GM19463 (cell line): ENCODE results near the gene NOL4L.

Experiments used
- ATAC-seq: cut with Tn5 transposase; IDR thresholded peaks from one replicate; pipeline ENCODE4 v1.9.1; 2021; ENCODE audit warnings: mild to moderate bottlenecking, moderate library complexity; ENCODE audit not compliant: unreplicated experiment

Gene NOL4L

DNA sequence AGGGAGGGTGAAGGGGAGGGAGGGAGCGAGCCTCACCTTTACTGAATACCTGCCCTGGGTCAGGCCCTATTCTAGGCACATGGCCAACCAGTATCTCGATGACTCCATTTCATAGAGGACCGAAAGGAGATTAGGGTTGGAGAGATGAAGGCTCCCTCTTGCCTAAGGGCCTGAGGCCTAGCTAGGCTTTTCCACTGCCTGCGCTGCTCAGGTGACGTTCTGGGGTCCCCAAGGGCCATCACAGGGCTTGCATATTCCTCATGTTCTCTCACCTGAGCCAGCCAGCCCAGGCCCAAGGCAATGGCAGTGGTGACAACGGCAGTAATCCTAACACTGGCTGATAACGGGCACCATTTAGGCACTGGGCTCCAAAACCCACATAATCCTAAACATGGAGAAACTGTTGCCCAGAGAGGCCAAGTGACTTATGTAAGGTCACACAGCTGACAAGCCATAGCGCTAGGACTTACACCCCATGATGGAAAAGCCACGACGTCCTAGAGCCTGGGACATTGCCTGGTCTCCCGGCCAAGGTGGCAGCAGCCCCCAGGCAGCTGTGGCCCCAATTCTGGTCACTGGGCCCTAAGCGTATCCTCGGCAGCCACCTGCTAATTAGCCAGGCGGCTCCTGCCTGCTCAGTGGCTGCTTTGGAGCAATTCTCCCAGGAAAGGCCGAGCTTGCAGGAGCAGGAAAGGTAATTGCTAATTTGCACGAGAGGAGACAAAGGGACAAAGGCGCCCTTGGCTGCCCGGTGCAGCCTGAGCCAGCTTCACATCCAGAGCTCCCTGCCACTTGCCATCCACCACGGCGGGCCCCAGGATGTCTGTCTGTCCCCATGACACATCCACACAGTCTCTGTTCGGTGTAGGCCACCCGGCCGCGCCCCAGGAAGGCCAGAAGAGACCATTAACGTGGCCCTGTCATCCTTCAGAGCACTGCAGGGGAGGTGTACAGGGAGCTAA is 21.5 kb downstream of the NOL4L start:
- ATAC-seq, result no peak

DNA sequence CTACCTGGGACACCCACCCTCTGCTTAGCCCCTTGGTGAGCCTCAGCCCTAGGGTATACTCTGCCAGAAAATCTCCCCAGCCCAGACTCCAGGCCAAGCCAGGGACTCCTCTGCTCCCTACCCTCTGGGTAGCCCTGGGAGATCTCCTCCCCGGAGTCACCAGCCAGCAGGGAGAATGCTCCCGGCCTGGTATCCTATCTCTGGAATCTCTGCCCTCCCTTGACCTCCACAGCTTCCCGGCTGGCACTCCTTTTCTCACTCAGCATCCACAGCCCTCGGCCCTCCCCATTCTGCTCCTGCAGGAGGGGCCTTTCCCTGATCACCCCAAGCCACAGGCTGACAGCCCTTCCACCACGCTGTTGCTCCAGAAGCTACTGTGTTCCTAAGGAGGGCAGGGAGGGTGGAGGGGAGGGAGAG is 22.6 kb downstream of the NOL4L start:
- ATAC-seq, result no peak

DNA sequence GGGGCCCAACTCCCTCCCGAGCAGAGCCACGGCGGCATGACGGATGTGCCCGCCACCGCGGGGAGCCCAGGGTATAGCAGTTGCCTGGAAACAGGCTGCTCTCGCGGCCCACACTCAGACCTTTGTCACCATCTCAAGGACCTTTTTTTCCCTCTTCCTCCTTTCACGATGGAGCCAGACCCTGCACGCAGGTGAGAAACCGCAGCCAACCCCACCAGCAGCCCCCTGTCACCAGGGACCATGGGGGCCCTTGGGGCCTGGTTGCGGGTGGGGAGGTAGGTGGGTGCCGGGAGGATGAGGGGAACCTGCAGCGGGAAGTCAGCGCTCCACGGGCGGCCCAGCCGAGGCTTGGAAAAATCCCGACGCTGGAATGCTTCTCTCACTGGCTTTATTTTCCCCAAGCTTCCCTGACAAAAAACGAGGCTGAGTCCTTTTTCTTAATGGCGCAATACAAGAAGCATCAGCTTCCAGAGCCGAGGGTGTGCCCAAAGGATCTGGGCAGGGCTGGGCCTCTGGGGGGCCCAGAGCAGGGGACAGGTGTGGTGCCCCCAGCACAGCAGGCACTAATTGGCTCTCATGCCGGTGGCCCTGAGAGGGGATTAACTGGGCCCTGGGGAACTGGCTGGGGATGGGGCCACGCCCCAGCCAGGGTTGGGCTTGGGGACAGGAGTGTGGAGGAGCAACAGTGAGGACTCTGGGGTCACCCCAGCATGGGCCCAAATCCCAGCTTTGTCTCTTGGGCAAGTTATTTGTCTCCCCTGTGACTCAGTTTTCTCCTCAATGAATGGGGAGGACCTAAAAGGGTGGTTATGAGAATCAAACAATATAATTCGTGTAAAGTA is 23.9 kb downstream of the NOL4L start:
- ATAC-seq, result no peak

GRCh38 chr20:32560482-32560988 is 24.6 kb downstream of the NOL4L start:
- ATAC-seq, result no peak

- ATAC-seq, result no peak
These were observed 25.3 kb downstream of the NOL4L start for GRCh38 chr20:32559753-32560380.

- no peak for ATAC-seq
These were observed 25.9 kb downstream of the NOL4L start for GRCh38 chr20:32559205-32559752.

- ATAC-seq, result no peak
These were observed 26.6 kb downstream of the NOL4L start for GRCh38 chr20:32558526-32558925.

- ATAC-seq, result no peak
These were observed 27.8 kb downstream of the NOL4L start for GRCh38 chr20:32557319-32557718.

GRCh38 chr20:32556312-32557184 is 28.6 kb downstream of the NOL4L start:
- ATAC-seq, result no peak

GRCh38 chr20:32555584-32555983 is 29.5 kb downstream of the NOL4L start:
- no peak for ATAC-seq

DNA sequence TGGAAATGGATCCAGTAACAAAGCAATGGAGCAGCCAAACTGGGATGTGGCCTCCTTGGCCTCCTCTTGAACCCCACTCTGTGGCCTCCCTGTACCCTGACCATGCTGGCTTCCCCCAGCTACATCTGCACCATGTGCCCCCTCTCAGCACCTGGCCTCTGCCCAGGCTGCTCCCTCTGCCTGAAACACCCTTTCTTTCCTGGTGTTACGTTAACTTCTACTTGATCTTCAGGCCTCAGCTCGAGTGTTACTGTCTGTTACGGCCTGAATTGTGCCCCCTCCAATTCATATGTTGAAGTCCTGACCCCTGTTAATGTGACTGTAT is 30.2 kb downstream of the NOL4L start:
- ATAC-seq, result no peak

DNA sequence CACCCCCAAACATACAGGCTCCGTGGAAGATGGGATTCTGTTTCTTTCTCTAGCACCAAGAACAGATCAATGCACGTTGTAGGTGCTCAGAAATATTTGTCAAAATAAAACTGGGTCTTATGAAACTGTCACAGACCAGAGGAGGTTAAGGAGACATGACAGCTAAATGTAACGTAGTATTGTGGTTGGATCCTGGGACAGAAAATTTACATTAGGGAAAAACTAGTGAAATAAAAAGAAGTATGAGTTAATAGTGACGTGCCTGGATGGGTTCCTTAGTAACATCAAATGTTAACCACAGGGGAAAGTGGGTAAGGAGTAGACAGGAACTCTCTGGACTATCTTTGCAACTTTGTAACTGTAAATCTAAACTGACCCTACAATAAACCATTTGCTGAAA is 31.5 kb downstream of the NOL4L start:
- ATAC-seq, result no peak

- no peak for ATAC-seq
These were observed 33.4 kb downstream of the NOL4L start for GRCh38 chr20:32551693-32552092.

DNA sequence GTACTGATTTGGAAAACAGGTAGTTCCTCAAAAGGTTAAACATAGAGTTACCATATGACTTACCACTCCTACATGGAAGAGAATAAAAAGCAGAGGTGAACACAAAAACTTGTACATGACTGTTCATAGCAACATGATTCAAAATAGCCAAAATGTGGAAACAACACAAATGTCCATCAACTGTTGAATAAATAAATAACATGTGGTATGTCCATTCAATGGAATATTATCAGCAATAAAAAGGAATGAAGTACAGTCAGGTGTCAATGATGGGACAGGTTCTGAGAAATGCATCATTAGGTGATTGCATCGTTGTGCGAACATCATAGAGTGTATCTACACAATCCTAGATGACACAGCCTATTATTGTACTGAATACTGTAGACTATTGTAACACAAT is 35.3 kb downstream of the NOL4L start:
- no peak for ATAC-seq

DNA sequence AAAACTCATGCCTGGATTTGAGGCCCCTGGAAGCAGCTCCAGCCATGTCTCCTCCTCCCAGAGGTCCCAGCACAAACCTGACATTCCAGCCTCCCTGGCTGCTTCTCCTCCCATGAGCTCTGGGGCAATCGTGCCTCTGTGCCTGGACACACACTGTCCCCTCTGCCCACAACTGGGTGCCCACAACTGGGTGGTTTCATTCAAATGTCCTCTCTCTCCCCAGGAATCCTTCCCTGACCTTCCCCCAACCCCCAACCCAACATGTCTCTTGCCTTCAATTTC is 37.4 kb downstream of the NOL4L start:
- no peak for ATAC-seq

DNA sequence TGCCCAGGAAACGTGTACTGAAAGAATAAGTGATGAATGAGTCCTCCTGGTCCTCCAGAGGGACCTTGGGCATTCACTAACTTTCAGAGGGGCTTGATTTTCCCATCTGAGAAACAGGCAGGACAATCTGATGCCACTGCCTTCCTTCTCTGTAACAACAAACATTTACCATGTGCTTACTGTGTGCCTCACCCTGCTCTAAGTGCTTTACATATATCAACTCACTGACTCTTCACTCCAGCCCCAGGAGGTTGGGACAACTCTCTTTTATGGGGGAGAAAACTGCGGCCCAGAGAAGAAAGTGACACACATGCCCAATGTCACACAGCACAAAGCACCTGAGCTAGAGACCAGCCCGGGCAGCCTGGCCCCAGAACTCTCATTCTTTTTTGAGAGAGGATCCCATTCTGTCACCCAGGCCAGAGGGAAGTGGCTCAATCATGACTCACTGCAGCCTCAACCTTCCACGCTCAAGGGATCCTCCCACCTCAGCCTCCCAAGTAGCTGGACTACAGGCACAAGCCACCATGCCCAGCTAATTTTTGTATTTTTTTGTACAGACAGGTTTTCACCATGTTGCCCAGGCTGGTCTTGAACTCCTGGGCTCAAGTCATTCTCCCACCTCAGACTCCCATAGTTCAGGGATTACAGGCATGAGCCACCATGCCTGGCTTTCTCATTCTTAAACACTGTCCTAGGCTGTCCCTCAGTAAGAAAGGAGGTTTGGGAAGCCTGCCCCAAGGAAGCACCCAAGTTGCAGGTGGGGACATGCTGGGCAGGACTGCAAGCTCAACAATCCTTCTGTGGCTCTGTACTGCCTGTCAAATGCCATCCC is 38.0 kb downstream of the NOL4L start:
- ATAC-seq, result no peak

- ATAC-seq, result no peak
These were observed 40.0 kb downstream of the NOL4L start for GRCh38 chr20:32544893-32545840.

DNA sequence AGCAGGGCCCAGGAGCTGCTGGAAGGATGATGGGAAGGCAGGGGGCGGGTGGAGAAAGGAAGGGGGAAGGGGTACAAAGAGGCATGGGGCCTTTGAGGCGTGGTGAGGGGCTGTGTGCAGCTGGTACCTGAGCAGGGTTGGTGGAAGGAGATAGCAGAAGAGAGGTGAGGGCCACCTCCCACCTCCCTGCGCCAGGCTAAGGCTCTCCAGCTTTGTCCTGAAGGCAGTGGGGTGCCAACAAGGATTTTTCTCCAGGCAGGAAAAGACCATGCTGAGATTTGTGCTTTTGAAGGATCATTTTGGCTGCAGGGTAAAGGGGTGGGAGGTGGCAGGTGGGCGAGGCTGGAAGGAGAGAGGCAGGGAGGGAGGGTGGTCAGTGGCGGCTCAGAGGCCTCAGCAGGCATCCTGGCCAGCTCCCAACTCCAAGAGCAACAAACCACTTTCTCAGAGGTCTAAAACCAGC is 40.8 kb downstream of the NOL4L start:
- no peak for ATAC-seq
